Large intestine (tissue), 3 donors: ENCODE results near the gene TBX6. TPM values are rescaled to one million over a fixed set of nuclear protein-coding genes. Genes with fewer than 3 reads are reported as not detected.

ENCODE experiments used
- DNase-seq, 2 donors: peaks; one replicate each; pipeline versions ENCODE4 v3.0.0 to v3.0.0-alpha.2; 2013
- H3K27ac ChIP-seq: one replicate; pipeline ENCODE4 v1.5.1; 2013; ENCODE audit warnings: low read length
- H3K27me3 ChIP-seq: 2 replicates; pipeline ENCODE4 v1.6.1; 2013; ENCODE audit warnings: low read length; ENCODE audit not compliant: control insufficient read depth, insufficient read depth
- H3K36me3 ChIP-seq: 2 replicates; pipeline ENCODE4 v1.6.1; 2013; ENCODE audit warnings: low read length; ENCODE audit not compliant: control insufficient read depth, insufficient read depth
- H3K4me1 ChIP-seq: one replicate; pipeline ENCODE4 v1.6.1; 2013; ENCODE audit warnings: low read length; ENCODE audit not compliant: control insufficient read depth, insufficient read depth
- H3K4me3 ChIP-seq: one replicate; pipeline ENCODE4 v1.5.1; 2013; ENCODE audit warnings: low read length
- H3K9me3 ChIP-seq: one replicate; pipeline ENCODE4 v1.6.1; 2013; ENCODE audit warnings: mild to moderate bottlenecking, low read depth, low read length, moderate library complexity; ENCODE audit not compliant: control insufficient read depth
- WGBS: methylation state at CpG from one replicate; pipeline ENCODE4 v1.1.5; 2013; ENCODE audit warnings: low lambda C conversion rate; ENCODE audit not compliant: insufficient coverage; 5-methylcytosine and 5-hydroxymethylcytosine counted together
- polyA plus RNA-seq: library from polyadenylated mRNA; unstranded; fragments of 120-200 nt; gene quantifications from one replicate; pipeline ENCODE4 v1.2.1, GENCODE V29; 2013

Gene TBX6
- polyA plus RNA-seq, 1 donor: 1.4 TPM

DNA sequence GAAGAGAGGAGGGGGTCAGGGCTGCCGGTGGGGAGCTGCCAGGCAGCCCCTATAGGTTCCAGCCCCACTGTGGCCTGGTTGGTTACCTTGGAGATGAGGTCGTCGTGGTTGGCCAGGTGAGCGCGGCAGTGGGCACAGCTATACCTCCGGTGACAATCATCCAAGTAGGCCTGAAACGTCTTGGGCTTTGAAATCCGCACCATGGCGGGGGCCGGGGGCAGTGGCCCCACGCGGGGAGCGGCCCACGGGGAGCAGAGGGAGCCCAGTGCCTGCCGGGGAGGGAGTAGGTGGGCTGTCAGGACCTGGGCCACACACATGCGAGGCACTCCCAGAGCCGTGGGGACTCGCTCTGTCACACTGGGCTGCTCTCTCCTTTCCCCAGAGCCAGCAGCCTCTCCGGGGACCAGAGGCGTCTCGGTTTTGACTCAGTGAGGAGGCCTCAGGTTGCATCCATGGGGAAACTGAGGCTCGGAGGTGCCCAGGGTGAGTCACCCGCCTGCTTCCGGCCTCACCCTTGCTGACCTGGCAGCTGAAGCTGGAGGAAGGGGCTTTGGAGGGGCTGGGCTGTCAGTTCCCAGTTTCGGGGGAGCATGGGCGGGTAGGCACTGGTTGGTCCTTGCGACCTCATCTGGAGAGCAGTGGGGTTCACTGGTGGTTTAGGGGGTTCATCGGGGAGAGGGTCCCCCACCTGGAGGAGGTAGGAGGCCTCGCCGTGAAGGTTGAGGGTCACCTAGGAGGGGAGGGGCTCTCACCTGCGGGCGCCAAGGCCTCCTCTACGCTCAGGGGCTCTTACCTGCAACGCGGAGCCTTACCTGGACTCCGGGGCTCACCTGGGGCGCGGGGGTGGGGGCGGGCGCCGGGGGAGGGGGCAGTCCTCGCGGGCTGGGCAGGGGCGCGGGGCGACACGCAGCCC lies 3.7 kb upstream of the TBX6 start:
- Histone ChIP-seq H3K27ac (peak overlapping the region; percentile 62), H3K4me3 (peak overlapping the region; percentile 70), H3K4me1 (peaks cover 25% of the 10 kb centered on the region), H3K36me3 (peaks cover 15% of the 10 kb centered on the region), H3K27me3 (no peaks in the 10 kb centered on the region), H3K9me3 (peaks cover 14% of the 10 kb centered on the region)
- no peak for DNase-seq
- WGBS: no CpG with 5 or more reads among the region's 47 CpGs

DNA sequence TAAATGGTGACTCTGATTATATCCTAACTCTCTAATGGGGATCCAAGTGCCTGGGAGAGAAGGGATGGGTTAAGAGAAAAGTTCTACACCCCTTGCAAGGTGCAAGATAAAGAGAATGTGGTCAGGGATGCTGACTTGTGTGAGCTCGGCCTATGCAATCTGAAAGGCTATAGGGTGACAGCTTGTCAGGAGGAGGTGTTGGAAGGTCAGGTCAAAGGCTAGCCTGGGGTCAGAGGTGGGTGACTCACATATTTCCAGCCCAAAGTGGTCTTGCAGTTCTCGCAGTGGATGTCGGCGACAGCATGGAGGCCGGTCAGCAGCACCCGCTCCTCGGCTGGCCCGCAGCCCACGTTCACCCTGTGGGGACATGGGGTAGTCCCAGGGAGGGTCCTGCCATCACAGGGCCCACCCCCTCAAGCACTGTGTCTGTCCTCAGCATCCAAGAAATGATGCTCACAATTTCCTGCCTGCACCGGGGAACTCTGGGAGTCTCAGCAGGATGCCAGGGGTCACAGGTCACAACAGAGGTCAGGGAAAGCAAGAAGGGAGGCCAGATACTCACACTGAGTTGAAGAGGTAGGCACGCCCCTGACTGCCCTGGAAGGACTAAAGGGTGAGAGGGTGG lies 2.9 kb upstream of the TBX6 start:
- no CpG with 5 or more reads among the region's 11 CpGs for WGBS
- Histone ChIP-seq H3K27ac (peak overlapping the region; percentile 62), H3K36me3 (peaks cover 15% of the 10 kb centered on the region), H3K27me3 (no peaks in the 10 kb centered on the region), H3K4me3 (peak overlapping the region; percentile 70), H3K4me1 (peaks cover 25% of the 10 kb centered on the region), H3K9me3 (peaks cover 14% of the 10 kb centered on the region)
- no peak for DNase-seq

DNA sequence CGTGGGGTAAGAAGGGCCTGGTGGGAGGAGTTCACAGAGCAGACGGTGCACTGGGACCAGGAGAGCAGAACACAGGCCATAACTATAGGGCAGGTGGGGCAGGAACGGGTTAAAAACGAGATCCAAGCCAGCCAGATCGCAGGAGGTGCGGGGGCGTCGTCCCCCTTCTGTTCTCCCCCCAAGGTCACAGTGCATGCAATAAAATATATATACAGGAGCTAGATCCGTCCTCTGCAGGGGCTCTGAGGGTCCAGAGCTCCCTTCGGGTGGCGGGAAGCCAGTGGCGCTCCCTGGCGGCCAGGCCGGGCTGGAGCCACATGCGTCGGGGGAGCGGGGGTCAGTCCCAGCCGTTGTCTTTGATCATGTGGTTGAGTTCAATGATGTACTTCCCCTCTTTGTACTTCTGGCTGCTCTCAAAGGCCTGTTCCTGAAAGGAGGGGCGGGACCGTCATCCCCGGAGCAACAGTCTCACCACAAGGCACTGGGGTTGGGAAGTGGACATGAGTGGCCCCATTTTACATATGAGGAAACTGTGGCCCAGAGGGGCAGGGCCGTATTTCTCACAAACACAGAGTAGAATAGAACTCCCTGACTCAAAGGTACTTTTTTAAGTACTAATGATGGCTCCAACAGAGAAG lies 768 bp upstream of the TBX6 start:
- no CpG with 5 or more reads among the region's 22 CpGs for WGBS
- H3K27me3 ChIP-seq: no peaks in the 10 kb centered on the region
- peak overlapping the region; percentile 80 for H3K4me3 ChIP-seq
- H3K27ac ChIP-seq: peak overlapping the region; percentile 47
- H3K9me3 ChIP-seq: peaks cover 13% of the 10 kb centered on the region
- DNase-seq: peak; percentile 54 to 69
- peaks cover 15% of the 10 kb centered on the region for H3K36me3 ChIP-seq
- peaks cover 25% of the 10 kb centered on the region for H3K4me1 ChIP-seq

DNA sequence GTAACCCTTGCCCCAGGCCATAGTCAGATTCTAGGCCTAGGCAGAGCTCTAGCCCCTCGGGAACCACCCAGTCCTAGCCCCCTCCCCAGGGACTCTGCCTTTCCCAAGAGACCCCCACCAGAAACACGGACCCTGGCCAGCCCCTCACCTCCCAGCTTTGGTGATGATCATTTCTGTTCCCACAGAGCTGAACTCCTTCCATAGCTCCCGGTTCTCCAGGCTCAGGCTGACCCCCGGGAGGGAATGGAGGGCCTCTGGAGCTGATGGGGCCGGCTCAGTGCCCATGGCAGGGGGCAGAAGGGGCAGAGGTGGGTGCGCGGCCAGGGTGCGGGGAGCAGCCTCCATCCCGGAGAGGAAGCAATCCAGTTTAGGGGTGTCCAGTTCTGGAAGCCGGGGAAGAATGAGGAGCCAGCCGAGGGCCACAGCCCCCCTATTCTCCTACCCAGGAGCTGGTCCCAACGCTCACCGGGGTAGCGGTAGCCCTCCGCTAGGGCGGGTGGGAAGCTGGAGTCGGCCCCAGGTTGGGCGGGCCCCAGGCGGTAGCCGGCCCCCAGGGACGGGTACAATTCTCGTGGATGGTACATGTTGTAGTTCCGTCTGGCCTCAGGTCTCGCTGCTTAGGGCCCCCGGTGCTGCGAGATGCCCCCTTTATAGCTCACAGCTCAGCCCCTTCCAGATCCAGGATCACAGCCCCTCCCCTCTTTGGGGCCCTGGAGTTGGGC lies 953 bp downstream of the TBX6 start:
- Histone ChIP-seq H3K36me3 (peaks cover 18% of the 10 kb centered on the region), H3K27ac (no peak overlapping the region), H3K4me1 (peaks cover 22% of the 10 kb centered on the region), H3K9me3 (no peaks in the 10 kb centered on the region), H3K4me3 (peak overlapping the region; percentile 80), H3K27me3 (no peaks in the 10 kb centered on the region)
- WGBS: no CpG with 5 or more reads among the region's 26 CpGs
- DNase-seq: no peak

DNA sequence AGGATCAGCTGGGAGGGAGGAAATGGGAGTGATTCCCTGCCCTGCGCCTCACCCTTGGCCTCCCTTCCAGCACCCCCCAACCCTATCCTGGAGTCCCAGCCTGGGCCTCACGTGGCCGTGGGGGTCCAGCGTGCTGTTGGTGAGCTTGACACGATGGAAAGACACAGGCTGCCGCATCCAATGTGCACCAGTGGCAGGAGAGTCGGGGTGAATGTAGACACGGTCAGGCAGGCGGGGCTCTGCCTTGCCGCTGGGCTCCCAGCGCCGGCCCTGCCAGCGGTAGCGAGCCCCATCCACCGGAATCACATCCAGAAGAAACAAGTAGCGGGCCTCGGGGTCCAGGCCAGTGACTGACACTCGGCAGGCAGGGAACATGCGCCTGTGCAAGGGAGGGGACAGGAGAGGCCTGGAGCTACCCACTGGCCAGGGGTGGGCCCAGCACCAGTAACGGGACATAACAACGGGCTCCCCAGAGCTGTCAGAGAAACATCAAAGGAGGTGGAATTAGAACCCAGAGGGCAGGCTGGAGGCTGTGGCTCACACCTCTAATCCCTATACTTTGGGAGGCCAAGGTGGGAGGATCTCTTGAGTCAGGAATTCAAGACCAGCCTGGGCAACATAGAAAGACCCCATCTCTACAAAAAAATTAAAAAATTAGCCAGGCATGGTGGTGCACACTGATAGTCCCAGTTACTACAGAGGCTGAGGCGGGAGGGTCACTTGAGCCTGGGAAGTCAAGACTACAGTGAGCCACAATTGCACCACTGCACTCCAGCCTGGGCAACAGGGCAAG lies 2.7 kb downstream of the TBX6 start:
- Histone ChIP-seq H3K4me3 (no peak overlapping the region), H3K9me3 (no peaks in the 10 kb centered on the region), H3K27ac (no peak overlapping the region), H3K27me3 (no peaks in the 10 kb centered on the region), H3K36me3 (peaks cover 25% of the 10 kb centered on the region), H3K4me1 (peaks cover 15% of the 10 kb centered on the region)
- no CpG with 5 or more reads among the region's 22 CpGs for WGBS
- DNase-seq: no peak

DNA sequence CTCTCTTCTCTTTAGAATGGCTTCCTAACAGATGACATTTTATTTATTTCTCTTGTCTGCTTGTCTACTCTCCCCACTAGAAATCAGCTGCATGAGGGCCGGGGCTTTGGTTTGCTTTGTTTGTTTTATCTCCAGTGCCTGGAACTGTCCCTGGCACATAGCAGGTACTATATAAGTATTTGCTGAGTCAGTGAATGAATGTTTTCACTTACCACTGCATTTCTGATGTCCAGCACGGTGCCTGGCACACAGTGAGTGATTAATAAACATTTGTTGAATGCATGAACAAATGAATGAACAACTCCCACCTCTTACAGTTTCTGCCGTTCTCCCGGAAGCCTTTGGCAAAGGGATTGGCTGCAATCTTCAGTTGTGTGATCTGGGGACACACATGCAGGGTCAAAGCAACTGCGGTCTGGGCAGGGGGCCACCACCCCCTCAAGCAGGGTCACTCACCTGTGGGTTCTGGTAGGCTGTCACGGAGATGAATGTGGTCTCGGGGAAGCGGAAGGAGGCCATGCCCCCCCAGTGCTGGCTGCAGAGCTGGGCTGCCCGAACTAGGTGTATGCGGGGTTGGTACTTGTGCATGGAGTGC lies 3.4 kb downstream of the TBX6 start:
- no CpG with 5 or more reads among the region's 10 CpGs for WGBS
- Histone ChIP-seq H3K27ac (no peak overlapping the region), H3K4me3 (no peak overlapping the region), H3K27me3 (no peaks in the 10 kb centered on the region), H3K36me3 (peaks cover 28% of the 10 kb centered on the region), H3K4me1 (peaks cover 15% of the 10 kb centered on the region), H3K9me3 (no peaks in the 10 kb centered on the region)
- DNase-seq: no peak

DNA sequence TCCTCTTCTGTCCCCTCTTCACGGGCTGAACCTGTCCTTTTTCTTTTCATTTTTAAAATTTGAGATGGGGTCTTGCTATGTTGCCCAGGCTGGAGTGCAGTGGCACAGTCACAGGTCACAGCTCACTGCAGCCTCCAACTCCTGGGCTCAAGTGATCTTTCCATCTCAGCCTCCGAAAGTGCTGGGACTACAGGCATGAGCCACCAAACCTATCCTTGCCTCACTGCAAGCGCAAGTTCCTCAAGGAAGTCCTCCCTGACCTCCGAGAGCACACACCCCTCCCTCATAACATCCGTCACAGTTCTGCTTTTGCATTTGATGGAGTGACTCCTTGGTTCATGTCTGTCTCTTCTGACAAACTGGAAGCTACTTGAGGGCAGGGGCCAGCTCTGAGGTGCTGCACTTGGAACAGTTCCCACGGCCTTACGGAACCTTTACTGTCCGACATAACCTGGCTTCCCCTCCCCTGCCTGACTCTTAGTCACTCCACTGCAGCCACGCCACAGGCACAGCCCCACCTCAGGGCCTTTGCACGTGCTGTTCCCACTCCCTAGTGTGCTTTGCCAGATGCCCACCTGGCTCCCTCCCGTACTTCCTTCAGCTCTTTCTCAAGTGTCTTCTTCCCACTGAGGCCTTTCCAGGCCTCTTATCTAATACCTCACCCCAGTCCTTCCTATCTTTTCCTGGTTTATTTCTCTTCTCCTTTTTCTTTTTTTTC lies 4.4 kb downstream of the TBX6 start:
- no peaks in the 10 kb centered on the region for H3K9me3 ChIP-seq
- H3K27ac ChIP-seq: no peak overlapping the region
- no peak for DNase-seq
- H3K27me3 ChIP-seq: no peaks in the 10 kb centered on the region
- H3K4me1 ChIP-seq: peaks cover 11% of the 10 kb centered on the region
- WGBS: no CpG with 5 or more reads among the region's 11 CpGs
- H3K36me3 ChIP-seq: peaks cover 36% of the 10 kb centered on the region
- H3K4me3 ChIP-seq: no peak overlapping the region

DNA sequence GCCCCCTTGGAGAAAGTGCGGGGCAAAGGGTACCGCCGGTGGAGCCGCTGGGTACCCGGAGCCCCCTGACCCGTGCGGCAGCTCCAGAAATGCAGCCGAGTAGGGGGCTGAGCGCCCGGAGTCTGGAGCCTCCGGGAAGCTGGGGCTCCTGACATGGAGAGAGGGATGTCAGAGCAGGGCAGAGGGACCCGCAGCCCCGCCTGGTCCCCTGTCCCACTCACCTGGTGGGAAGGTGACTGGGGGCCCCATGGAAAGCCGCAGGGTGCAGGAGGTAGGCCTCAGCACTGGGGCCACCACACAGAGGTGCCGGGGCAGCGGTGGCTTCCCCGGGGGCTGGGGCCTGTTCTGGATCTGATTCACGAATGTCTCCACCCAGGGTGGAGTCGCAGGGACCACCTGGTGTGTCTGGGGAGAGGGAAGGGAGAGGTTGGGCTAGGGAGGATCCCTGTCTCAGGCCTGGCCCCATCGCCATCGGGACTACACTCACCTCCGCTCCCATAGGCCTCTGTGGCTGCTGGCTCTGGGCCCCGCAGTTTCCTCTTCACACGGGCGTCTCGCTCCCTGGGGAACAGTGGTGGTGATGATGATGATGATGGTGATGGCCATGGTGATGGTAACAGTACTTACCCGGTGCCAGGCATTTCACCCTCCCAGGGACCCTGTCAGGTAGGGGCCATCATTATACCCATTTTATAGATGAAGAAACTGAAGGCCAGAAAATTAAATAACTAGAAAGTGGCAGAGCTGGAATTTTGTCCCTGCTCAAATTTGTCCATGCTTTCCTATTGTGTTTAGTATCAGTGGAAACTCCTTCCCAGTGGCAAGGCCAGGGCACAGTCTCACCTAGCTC lies 5.2 kb downstream of the TBX6 start:
- no peak overlapping the region for H3K4me3 ChIP-seq
- whole genome bisulfite sequencing: no CpG with 5 or more reads among the region's 27 CpGs
- H3K4me1 ChIP-seq: peaks cover 6% of the 10 kb centered on the region
- H3K27me3 ChIP-seq: no peaks in the 10 kb centered on the region
- H3K9me3 ChIP-seq: no peaks in the 10 kb centered on the region
- H3K36me3 ChIP-seq: peaks cover 41% of the 10 kb centered on the region
- no peak overlapping the region for H3K27ac ChIP-seq
- no peak for DNase-seq
